ENCODE data around the gene TRABD2B.

DNA sequence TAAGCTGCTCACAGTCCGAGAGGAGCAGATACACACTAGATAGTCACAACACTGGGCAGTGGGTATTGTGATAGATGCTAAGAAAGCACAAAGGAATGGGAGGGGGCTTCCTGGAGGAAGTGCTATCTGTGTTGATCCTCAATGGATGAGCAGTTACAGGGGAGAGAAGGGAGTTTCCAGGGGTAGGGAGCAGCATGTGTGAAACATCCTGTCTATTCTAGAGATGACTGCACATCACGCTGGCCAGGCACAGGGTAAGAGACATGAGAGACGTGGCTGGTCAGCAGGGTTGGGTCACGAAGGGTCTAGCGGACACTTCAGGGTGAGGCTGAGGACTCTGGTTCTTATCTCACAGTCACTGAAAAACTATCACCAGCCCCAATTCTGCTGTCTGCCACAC, 235.2 kb downstream of the TRABD2B start:
- TF ChIP-seq CTCF (IDR thresholded peaks at IDR 0.05; ENCODE audit: poor library complexity): no peak
- no peak for TF ChIP-seq EZH2phosphoT487 (IDR thresholded peaks at IDR 0.05; ENCODE audit: low read depth, severe bottlenecking, unreplicated experiment)
- TF ChIP-seq EZH2 (IDR thresholded peaks at IDR 0.05; ENCODE audit: borderline replicate concordance): no peak

All from hepatocyte (in vitro differentiated cells).